OCI-LY7 (cell line): ENCODE measurements around the gene DIABLO. TPM values are rescaled to one million over a fixed set of nuclear protein-coding genes. Genes with fewer than 3 reads are reported as not detected.

Source experiments
- BruUV-seq: library from RNA; stranded (reverse); fragments of 400-500 nt; replicated peaks from 2 replicates; lab custom pipeline; 2021; lab: Mats Ljungman, UMichigan
- CTCF ChIA-PET: fragments of 300-600 bp; sonication (Branson Sonifier 250); formaldehyde crosslinking; loops from one replicate; lab custom pipeline; 2022; ENCODE audit warnings: antibody characterized with exemption; ENCODE audit not compliant: unreplicated experiment; lab: Charles Lee
- POLR2A ChIA-PET: fragments of 300-600 bp; sonication (Branson Sonifier 250); formaldehyde crosslinking; loops from one replicate; lab custom pipeline; 2022; ENCODE audit warnings: antibody characterized with exemption; lab: Charles Lee
- DNase-seq: peaks from one replicate; pipeline ENCODE4 v3.0.0-alpha.2; 2015; ENCODE audit warnings: low spot score
- H2AFZ ChIP-seq: fragments of 200-600 bp; sonication (generic), shearing (Covaris generic); 2 replicates; pipeline ENCODE4 v1.6.1; 2014; ENCODE audit warnings: mild to moderate bottlenecking, antibody characterized with exemption, low read length, moderate library complexity
- H3K27ac ChIP-seq: fragments of 200-600 bp; sonication (generic); 2 replicates; pipeline ENCODE4 v1.5.1; 2014; ENCODE audit warnings: mixed run types, low read depth, mild to moderate bottlenecking, moderate library complexity, low read length, inconsistent platforms; ENCODE audit not compliant: poor library complexity, severe bottlenecking
- H3K36me3 ChIP-seq: fragments of 200-600 bp; sonication (generic); 2 replicates; pipeline ENCODE4 v1.6.1; 2014; ENCODE audit warnings: mild to moderate bottlenecking, antibody characterized with exemption, low read length, moderate library complexity, mixed read lengths; ENCODE audit not compliant: insufficient read depth
- H3K4me1 ChIP-seq: fragments of 200-600 bp; sonication (generic); 2 replicates; pipeline ENCODE4 v1.5.1; 2014; ENCODE audit warnings: mild to moderate bottlenecking, low read length; ENCODE audit not compliant: insufficient read depth, poor library complexity, severe bottlenecking
- H3K4me2 ChIP-seq: fragments of 200-600 bp; sonication (generic); 2 replicates; pipeline ENCODE4 v1.6.1; 2014; ENCODE audit warnings: mild to moderate bottlenecking, low read length
- H3K4me3 ChIP-seq: fragments of 200-600 bp; sonication (generic); 2 replicates; pipeline ENCODE4 v1.5.1; 2014; ENCODE audit warnings: mild to moderate bottlenecking, low read depth, low read length; ENCODE audit not compliant: poor library complexity, severe bottlenecking
- H3K79me2 ChIP-seq: fragments of 200-600 bp; sonication (generic); 2 replicates; pipeline ENCODE4 v1.6.1; 2016; ENCODE audit warnings: low read depth, mild to moderate bottlenecking, low read length, moderate library complexity, mixed read lengths; ENCODE audit not compliant: insufficient read depth
- H3K9me2 ChIP-seq: fragments of 200-600 bp; sonication (generic); 2 replicates; pipeline ENCODE4 v1.6.1; 2016; ENCODE audit warnings: mild to moderate bottlenecking, low read length, mixed read lengths; ENCODE audit not compliant: insufficient read depth
- H3K9me3 ChIP-seq: fragments of 200-600 bp; sonication (generic); 2 replicates; pipeline ENCODE4 v1.6.1; 2014; ENCODE audit warnings: mild to moderate bottlenecking, mixed run types, low read length, mixed read lengths
- H4K20me1 ChIP-seq: fragments of 200-600 bp; sonication (generic); 2 replicates; pipeline ENCODE4 v1.6.1; 2014; ENCODE audit warnings: mild to moderate bottlenecking, antibody characterized with exemption, low read length, moderate library complexity, mixed read lengths; ENCODE audit not compliant: insufficient read depth
- CTCF ChIP-seq: fragments of 200-600 bp; sonication (generic); conservative IDR thresholded peaks from 2 replicates; pipeline ENCODE4 v1.5.1; 2014; ENCODE audit warnings: mild to moderate bottlenecking, antibody characterized with exemption, low read length, moderate library complexity, mixed read lengths
- EZH2phosphoT487 ChIP-seq: fragments of 200-600 bp; sonication (generic); IDR thresholded peaks from 2 replicates; pipeline ENCODE4 v1.6.1; 2018; ENCODE audit warnings: low read depth, borderline replicate concordance, mild to moderate bottlenecking, mixed run types, antibody characterized with exemption, low read length, moderate library complexity, mixed read lengths
- intact Hi-C: fragments of 100-400 bp; cut with micrococcal nuclease; formaldehyde crosslinking; loops from one replicate; pipeline ENCODE4 v1.10.0; 2022; ENCODE audit not compliant: unreplicated experiment
- total RNA-seq, 2 experiments: library from RNA; depleted of rRNA in 1 of 2; stranded (reverse); fragments of >200 nt in 1 of 2; shearing (Covaris generic) in 1 of 2; gene quantifications; 2 replicates each; pipeline ENCODE4 v1.2.3, GENCODE V29; 2014 to 2022

Gene DIABLO
- total RNA-seq, 2 experiments from 2014 or later = 53.9 to 56.5 TPM

- no peak overlapping the region for H3K27ac ChIP-seq
- no peak overlapping the region for H3K4me3 ChIP-seq
- H3K9me3 ChIP-seq = no peaks in the 10 kb centered on the region
- H2AFZ ChIP-seq = no peak overlapping the region
- DNase-seq = no peak
- intact Hi-C loops = no loop called here
- no peaks in the 10 kb centered on the region for H3K9me2 ChIP-seq
- no peaks in the 10 kb centered on the region for H3K4me1 ChIP-seq
- H3K79me2 ChIP-seq = no peaks in the 10 kb centered on the region
- no peak for TF ChIP-seq EZH2phosphoT487
- TF ChIP-seq CTCF = no peak
- H4K20me1 ChIP-seq = no peaks in the 10 kb centered on the region
- H3K4me2 ChIP-seq = no peak overlapping the region
- POLR2A ChIA-PET = no interaction called here
- H3K36me3 ChIP-seq = no peaks in the 10 kb centered on the region
- CTCF ChIA-PET = no interaction called here
- BruUV-seq = no TSS peak
Measured at GRCh38 chr12:122187466-122187865, 38.4 kb downstream of the DIABLO start.

DNA sequence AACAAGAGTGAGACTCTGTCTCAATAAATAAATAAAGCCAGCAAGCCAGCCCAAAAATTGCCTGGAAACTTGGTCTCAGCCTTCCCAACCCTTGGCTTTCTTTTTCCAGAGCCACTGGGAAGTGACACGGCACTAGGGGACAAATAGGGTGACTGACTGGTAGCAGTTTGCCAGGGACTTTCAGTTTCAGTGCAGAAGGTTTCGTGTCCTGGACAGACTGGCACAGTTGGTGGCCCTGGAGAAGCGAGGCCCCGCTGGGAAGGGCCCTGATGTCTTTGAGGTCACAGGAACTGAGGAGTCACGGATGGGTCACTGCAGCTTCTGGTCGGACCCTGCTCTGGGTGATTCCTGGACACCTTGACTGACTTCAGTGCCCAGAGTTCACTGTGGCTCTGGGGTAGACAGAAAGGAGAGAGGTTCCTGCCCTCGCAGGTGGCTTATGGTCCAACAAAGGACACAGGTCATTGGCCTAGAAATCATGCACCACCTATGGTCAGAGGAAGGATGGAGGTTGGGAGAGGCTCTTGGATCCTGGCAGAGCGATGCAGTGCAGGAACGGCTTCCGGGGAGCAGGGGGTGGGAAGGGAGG is 40.3 kb downstream of the DIABLO start:
- no peaks in the 10 kb centered on the region for H3K79me2 ChIP-seq
- H3K4me2 ChIP-seq = no peak overlapping the region
- no TSS peak for BruUV-seq
- TF ChIP-seq EZH2phosphoT487 (no peak), CTCF (no peak)
- no peak overlapping the region for H3K27ac ChIP-seq
- no peaks in the 10 kb centered on the region for H3K4me1 ChIP-seq
- no peaks in the 10 kb centered on the region for H4K20me1 ChIP-seq
- intact Hi-C loops = no loop called here
- no peaks in the 10 kb centered on the region for H3K9me2 ChIP-seq
- no peak for DNase-seq
- H3K4me3 ChIP-seq = no peak overlapping the region
- ChIA-PET CTCF (no interaction called here), POLR2A (no interaction called here)
- no peaks in the 10 kb centered on the region for H3K36me3 ChIP-seq
- H3K9me3 ChIP-seq = no peaks in the 10 kb centered on the region
- H2AFZ ChIP-seq = no peak overlapping the region

GRCh38 chr12:122185079-122185478 is 40.8 kb downstream of the DIABLO start:
- no peak overlapping the region for H3K4me3 ChIP-seq
- CTCF ChIA-PET = no interaction called here
- no peaks in the 10 kb centered on the region for H3K9me3 ChIP-seq
- intact Hi-C loops = no loop called here
- TF ChIP-seq EZH2phosphoT487 (no peak), CTCF (no peak)
- no peaks in the 10 kb centered on the region for H3K9me2 ChIP-seq
- no peak for DNase-seq
- no peaks in the 10 kb centered on the region for H3K79me2 ChIP-seq
- H3K4me1 ChIP-seq = no peaks in the 10 kb centered on the region
- no peak overlapping the region for H2AFZ ChIP-seq
- no TSS peak for BruUV-seq
- H3K4me2 ChIP-seq = no peak overlapping the region
- POLR2A ChIA-PET = no interaction called here
- H4K20me1 ChIP-seq = no peaks in the 10 kb centered on the region
- H3K36me3 ChIP-seq = no peaks in the 10 kb centered on the region
- no peak overlapping the region for H3K27ac ChIP-seq
